RWPE2 (cell line): ENCODE measurements around the gene RIPK3.
"Not testable (repeated sequence)": the region's sequence is repeated elsewhere in the genome, so short reads cannot be mapped to it uniquely, and the experiment has no call there.

Experiments used
- ATAC-seq: fragments of 200-7000 bp; cut with Tn5 transposase; 3 replicates; pipeline ENCODE4 v1.9.1; 2021; ENCODE audit warnings: low read depth
- DNase-seq: peaks from one replicate; pipeline ENCODE4 v3.0.0-alpha.2; 2020; ENCODE audit warnings: low spot score
- H3K27ac ChIP-seq: fragments of 450-650 bp; 2 replicates; pipeline ENCODE4 v1.5.1; 2017; ENCODE audit warnings: mild to moderate bottlenecking; ENCODE audit not compliant: poor library complexity, severe bottlenecking
- H3K27me3 ChIP-seq: fragments of 250-450 bp; sonication (Bioruptor Pico); 2 replicates; pipeline ENCODE4 v1.5.1; 2021; ENCODE audit warnings: mild to moderate bottlenecking, moderate library complexity; ENCODE audit not compliant: insufficient read depth, poor library complexity, severe bottlenecking
- H3K36me3 ChIP-seq: fragments of 250-450 bp; sonication (Bioruptor Pico); 2 replicates; pipeline ENCODE4 v1.5.1; 2020; ENCODE audit warnings: low read depth, mild to moderate bottlenecking, moderate library complexity
- H3K4me1 ChIP-seq: fragments of 250-450 bp; sonication (Bioruptor Pico); 2 replicates; pipeline ENCODE4 v1.5.1; 2021; ENCODE audit warnings: mild to moderate bottlenecking, moderate library complexity; ENCODE audit not compliant: insufficient read depth, poor library complexity, severe bottlenecking
- H3K4me3 ChIP-seq: fragments of 250-450 bp; sonication (Bioruptor Pico); 2 replicates; pipeline ENCODE4 v1.5.1; 2021; ENCODE audit warnings: mild to moderate bottlenecking, moderate library complexity; ENCODE audit not compliant: severe bottlenecking
- H3K9me3 ChIP-seq: fragments of 250-450 bp; sonication (Bioruptor Pico); 2 replicates; pipeline ENCODE4 v1.5.1; 2021; ENCODE audit warnings: mild to moderate bottlenecking, moderate library complexity; ENCODE audit not compliant: severe bottlenecking
- TF ChIP-seq, protein P1 (sequence below): fragments of 450-650 bp; IDR thresholded peaks from one replicate; pipeline ENCODE4 v1.5.1; 2017; ENCODE audit warnings: mild to moderate bottlenecking, moderate library complexity; ENCODE audit not compliant: poor library complexity, severe bottlenecking

RIPK3 gene

DNA sequence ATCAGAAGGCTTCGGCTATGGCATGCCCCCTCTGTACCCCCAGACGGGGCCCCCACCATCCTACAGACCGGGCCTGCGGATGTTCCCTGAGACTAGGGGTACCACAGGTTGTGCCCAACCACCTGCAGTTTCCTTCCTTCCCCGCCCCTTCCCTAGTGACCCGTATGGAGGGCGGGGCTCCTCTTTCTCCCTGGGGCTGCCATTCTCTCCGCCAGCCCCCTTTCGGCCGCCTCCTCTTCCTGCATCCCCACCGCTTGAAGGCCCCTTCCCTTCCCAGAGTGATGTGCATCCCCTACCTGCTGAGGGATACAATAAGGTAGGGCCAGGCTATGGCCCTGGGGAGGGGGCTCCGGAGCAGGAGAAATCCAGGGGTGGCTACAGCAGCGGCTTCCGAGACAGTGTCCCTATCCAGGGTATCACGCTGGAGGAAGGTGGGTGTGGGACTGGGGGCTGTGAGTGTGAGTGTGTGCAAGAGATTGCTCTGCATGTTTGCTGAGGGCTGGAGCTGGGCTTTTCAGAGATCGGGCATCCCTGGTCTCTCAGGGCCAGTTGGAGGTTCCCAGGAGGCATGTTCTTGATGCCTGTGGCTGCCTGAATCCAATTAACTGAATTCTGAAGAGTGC lies 36.8 kb upstream of the RIPK3 start:
- no peak overlapping the region for H3K27ac ChIP-seq
- no peak overlapping the region for H3K4me3 ChIP-seq
- no peaks in the 10 kb centered on the region for H3K36me3 ChIP-seq
- TF ChIP-seq, protein P1, sequence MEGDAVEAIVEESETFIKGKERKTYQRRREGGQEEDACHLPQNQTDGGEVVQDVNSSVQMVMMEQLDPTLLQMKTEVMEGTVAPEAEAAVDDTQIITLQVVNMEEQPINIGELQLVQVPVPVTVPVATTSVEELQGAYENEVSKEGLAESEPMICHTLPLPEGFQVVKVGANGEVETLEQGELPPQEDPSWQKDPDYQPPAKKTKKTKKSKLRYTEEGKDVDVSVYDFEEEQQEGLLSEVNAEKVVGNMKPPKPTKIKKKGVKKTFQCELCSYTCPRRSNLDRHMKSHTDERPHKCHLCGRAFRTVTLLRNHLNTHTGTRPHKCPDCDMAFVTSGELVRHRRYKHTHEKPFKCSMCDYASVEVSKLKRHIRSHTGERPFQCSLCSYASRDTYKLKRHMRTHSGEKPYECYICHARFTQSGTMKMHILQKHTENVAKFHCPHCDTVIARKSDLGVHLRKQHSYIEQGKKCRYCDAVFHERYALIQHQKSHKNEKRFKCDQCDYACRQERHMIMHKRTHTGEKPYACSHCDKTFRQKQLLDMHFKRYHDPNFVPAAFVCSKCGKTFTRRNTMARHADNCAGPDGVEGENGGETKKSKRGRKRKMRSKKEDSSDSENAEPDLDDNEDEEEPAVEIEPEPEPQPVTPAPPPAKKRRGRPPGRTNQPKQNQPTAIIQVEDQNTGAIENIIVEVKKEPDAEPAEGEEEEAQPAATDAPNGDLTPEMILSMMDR: no peak
- no peaks in the 10 kb centered on the region for H3K9me3 ChIP-seq
- ATAC-seq (no peak), DNase-seq (no peak)
- H3K4me1 ChIP-seq: no peaks in the 10 kb centered on the region
- no peaks in the 10 kb centered on the region for H3K27me3 ChIP-seq

DNA sequence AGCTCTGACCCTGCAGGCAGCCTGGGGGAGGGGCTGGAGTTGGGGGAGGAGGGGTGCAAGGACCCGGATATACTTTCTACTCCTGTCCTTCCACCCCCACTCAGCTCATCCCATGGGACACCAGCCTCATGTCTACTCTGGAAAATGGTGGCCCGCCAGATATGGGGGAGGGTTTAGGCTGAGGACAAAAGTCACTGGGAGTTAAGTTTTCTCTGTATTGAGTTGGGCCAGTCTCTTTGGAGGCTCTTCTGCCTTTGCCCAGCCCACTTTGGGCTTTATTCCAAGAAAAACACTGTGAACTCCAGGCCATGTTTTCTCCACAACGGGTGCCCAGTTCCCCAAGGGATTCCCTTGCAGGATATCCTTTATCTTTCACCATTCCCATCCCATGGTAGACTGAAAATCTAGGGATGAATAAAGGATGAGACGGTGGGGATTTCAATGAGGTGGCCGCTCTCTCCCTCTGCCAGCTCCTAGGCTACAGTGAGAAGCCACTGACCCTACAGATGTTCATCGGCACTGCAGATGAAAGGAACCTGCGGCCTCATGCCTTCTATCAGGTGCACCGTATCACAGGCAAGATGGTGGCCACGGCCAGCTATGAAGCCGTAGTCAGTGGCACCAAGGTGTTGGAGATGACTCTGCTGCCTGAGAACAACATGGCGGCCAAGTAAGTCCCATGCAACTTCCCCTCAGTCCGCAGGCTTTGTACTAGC lies 33.1 kb upstream of the RIPK3 start:
- no peak for DNase-seq
- ATAC-seq: no peak
- H3K27me3 ChIP-seq: no peaks in the 10 kb centered on the region
- H3K36me3 ChIP-seq: no peaks in the 10 kb centered on the region
- no peaks in the 10 kb centered on the region for H3K9me3 ChIP-seq
- no peaks in the 10 kb centered on the region for H3K4me1 ChIP-seq
- TF ChIP-seq, protein P1: no peak
- H3K4me3 ChIP-seq: no peak overlapping the region
- no peak overlapping the region for H3K27ac ChIP-seq

DNA sequence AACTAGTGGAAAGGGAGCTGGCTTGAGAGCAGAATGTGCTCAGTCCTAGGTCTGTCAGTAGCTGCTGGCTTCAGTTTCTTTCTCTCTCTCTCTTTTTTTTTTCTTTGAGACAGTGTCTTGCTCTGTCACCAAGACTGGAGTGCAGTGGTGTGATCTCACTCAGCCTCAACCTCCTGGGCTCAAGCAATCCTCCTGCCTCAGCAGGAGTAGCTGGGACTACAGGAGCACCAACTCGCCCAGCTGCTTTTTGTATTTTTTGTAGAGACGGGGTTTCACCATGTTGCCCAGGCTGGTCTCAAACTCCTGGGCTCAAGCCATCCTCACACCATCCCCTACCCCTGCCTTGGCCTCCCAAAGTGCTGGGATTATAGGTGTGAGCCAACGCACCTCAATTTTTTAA lies 31.8 kb upstream of the RIPK3 start:
- DNase-seq, H3K36me3 ChIP-seq, ATAC-seq, H3K9me3 ChIP-seq, H3K27ac ChIP-seq, H3K4me3 ChIP-seq, H3K27me3 ChIP-seq, H3K4me1 ChIP-seq: not testable (repeated sequence)

DNA sequence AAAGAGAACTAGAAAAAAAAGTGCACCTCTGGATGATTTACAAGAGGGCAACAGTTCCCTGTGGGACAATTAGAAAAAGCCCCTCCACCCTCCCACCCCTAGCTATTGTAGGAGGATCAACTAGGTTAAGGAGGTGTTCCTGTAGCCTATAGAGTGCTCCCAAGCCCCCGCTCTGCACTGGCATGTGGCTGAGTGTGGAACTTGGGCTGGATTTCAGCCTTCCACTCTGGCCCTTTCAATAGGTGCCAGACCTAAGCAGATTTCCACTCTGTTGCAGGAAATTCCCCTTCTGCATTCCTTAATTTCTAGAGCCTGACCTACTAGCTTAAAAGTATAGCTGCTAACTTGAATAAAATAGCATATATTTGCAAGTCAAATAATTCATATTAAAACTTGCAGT lies 31.0 kb upstream of the RIPK3 start:
- Histone ChIP-seq H3K27me3 (peaks cover 5% of the 10 kb centered on the region), H3K27ac (no peak overlapping the region), H3K9me3 (no peaks in the 10 kb centered on the region), H3K4me3 (no peak overlapping the region), H3K4me1 (peaks cover 5% of the 10 kb centered on the region), H3K36me3 (no peaks in the 10 kb centered on the region)
- ATAC-seq (no peak), DNase-seq (no peak)
- TF ChIP-seq, protein P1: no peak

DNA sequence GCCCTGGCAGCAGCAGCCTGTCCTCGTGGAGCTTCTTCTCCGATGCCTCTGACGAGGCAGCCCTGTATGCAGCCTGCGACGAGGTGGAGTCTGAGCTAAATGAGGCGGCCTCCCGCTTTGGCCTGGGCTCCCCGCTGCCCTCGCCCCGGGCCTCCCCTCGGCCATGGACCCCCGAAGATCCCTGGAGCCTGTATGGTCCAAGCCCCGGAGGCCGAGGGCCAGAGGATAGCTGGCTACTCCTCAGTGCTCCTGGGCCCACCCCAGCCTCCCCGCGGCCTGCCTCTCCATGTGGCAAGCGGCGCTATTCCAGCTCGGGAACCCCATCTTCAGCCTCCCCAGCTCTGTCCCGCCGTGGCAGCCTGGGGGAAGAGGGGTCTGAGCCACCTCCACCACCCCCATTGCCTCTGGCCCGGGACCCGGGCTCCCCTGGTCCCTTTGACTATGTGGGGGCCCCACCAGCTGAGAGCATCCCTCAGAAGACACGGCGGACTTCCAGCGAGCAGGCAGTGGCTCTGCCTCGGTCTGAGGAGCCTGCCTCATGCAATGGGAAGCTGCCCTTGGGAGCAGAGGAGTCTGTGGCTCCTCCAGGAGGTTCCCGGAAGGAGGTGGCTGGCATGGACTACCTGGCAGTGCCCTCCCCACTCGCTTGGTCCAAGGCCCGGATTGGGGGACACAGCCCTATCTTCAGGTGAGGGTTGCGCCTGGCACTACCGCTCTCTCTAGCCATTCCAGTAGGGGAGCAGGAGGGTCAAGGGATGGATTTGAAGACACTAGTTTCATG lies 30.3 kb upstream of the RIPK3 start:
- DNase-seq: peak; percentile 73

More for the DNA sequence above, 30.3 kb upstream of the RIPK3 start:
- TF ChIP-seq, protein P1: no peak
- peaks cover 9% of the 10 kb centered on the region for H3K4me1 ChIP-seq
- ATAC-seq: no peak
- H3K9me3 ChIP-seq: no peaks in the 10 kb centered on the region
- peaks cover 5% of the 10 kb centered on the region for H3K27me3 ChIP-seq
- no peak overlapping the region for H3K27ac ChIP-seq
- no peak overlapping the region for H3K4me3 ChIP-seq
- H3K36me3 ChIP-seq: no peaks in the 10 kb centered on the region
